Measurements from ENCODE around the gene SRRM3.

The SRRM3 gene

GRCh38 chr7:76231071-76231470 is 29.4 kb downstream of the SRRM3 start:
- no peaks in the 10 kb centered on the region for H3K9me3 ChIP-seq (ENCODE audit: control insufficient read depth, low read length)
- peaks cover 4% of the 10 kb centered on the region for H3K79me2 ChIP-seq
- no peak overlapping the region for H3K27ac ChIP-seq
- H3K27me3 ChIP-seq (ENCODE audit: control insufficient read depth, insufficient read depth, low read length) = no peaks in the 10 kb centered on the region
- no peak overlapping the region for H3K9ac ChIP-seq
- no peak overlapping the region for H3K4me3 ChIP-seq (ENCODE audit: low read depth, low read length)
- H3K36me3 ChIP-seq (ENCODE audit: control insufficient read depth, insufficient read depth, low read length) = no peaks in the 10 kb centered on the region
- H3K4me2 ChIP-seq (ENCODE audit: low read length) = no peak overlapping the region
- no peak overlapping the region for H2AFZ ChIP-seq
- no peaks in the 10 kb centered on the region for H3K4me1 ChIP-seq
- no peak for TF ChIP-seq CTCF (IDR thresholded peaks at IDR 0.05)

GRCh38 chr7:76231583-76231982 is 29.9 kb downstream of the SRRM3 start:
- Histone ChIP-seq H3K27me3 (ENCODE audit: control insufficient read depth, insufficient read depth, low read length) (no peaks in the 10 kb centered on the region), H2AFZ (no peak overlapping the region), H3K4me3 (ENCODE audit: low read depth, low read length) (no peak overlapping the region), H3K36me3 (ENCODE audit: control insufficient read depth, insufficient read depth, low read length) (no peaks in the 10 kb centered on the region), H3K27ac (no peak overlapping the region), H3K79me2 (peaks cover 4% of the 10 kb centered on the region), H3K9me3 (ENCODE audit: control insufficient read depth, low read length) (no peaks in the 10 kb centered on the region), H3K9ac (no peak overlapping the region), H3K4me1 (no peaks in the 10 kb centered on the region), H3K4me2 (ENCODE audit: low read length) (no peak overlapping the region)
- no peak for TF ChIP-seq CTCF (IDR thresholded peaks at IDR 0.05)

GRCh38 chr7:76232698-76233097 is 31.0 kb downstream of the SRRM3 start:
- H3K27me3 ChIP-seq (ENCODE audit: control insufficient read depth, insufficient read depth, low read length) = no peaks in the 10 kb centered on the region
- no peaks in the 10 kb centered on the region for H3K36me3 ChIP-seq (ENCODE audit: control insufficient read depth, insufficient read depth, low read length)

GRCh38 chr7:76233538-76234281 is 32.0 kb downstream of the SRRM3 start:
- H3K36me3 ChIP-seq (ENCODE audit: control insufficient read depth, insufficient read depth, low read length) = no peaks in the 10 kb centered on the region
- H3K4me2 ChIP-seq (ENCODE audit: low read length) = no peak overlapping the region
- H3K4me3 ChIP-seq (ENCODE audit: low read depth, low read length) = no peak overlapping the region
- no peaks in the 10 kb centered on the region for H3K4me1 ChIP-seq
- no peaks in the 10 kb centered on the region for H3K9me3 ChIP-seq (ENCODE audit: control insufficient read depth, low read length)
- H3K27me3 ChIP-seq (ENCODE audit: control insufficient read depth, insufficient read depth, low read length) = no peaks in the 10 kb centered on the region
- no peak overlapping the region for H3K27ac ChIP-seq
- H3K9ac ChIP-seq = no peak overlapping the region
- no peak for TF ChIP-seq CTCF (IDR thresholded peaks at IDR 0.05)
- H2AFZ ChIP-seq = no peak overlapping the region
- H3K79me2 ChIP-seq = peaks cover 4% of the 10 kb centered on the region

More at GRCh38 chr7:76232698-76233097, 31.0 kb downstream of the SRRM3 start:
- Histone ChIP-seq H3K9me3 (ENCODE audit: control insufficient read depth, low read length) (no peaks in the 10 kb centered on the region), H3K27ac (no peak overlapping the region), H3K4me2 (ENCODE audit: low read length) (no peak overlapping the region), H3K79me2 (peaks cover 4% of the 10 kb centered on the region), H3K4me3 (ENCODE audit: low read depth, low read length) (no peak overlapping the region), H2AFZ (no peak overlapping the region), H3K9ac (no peak overlapping the region), H3K4me1 (no peaks in the 10 kb centered on the region)
- TF ChIP-seq CTCF (IDR thresholded peaks at IDR 0.05) = no peak

- no peak overlapping the region for H3K9ac ChIP-seq
- H3K27ac ChIP-seq = no peak overlapping the region
- no peak for TF ChIP-seq CTCF (IDR thresholded peaks at IDR 0.05)
- H3K4me3 ChIP-seq (ENCODE audit: low read depth, low read length) = no peak overlapping the region
- H3K9me3 ChIP-seq (ENCODE audit: control insufficient read depth, low read length) = no peaks in the 10 kb centered on the region
- no peaks in the 10 kb centered on the region for H3K36me3 ChIP-seq (ENCODE audit: control insufficient read depth, insufficient read depth, low read length)
- H3K4me1 ChIP-seq = no peaks in the 10 kb centered on the region
- no peaks in the 10 kb centered on the region for H3K27me3 ChIP-seq (ENCODE audit: control insufficient read depth, insufficient read depth, low read length)
- no peak overlapping the region for H3K4me2 ChIP-seq (ENCODE audit: low read length)
- no peak overlapping the region for H2AFZ ChIP-seq
- peaks cover 4% of the 10 kb centered on the region for H3K79me2 ChIP-seq
Measured at GRCh38 chr7:76234282-76234584, 32.5 kb downstream of the SRRM3 start.

Data from parathyroid adenoma (tissue), 2 donors.